NCI-H146 treated with DMSO at 0.1 percent for 48 hours (cell line): ENCODE measurements around the gene OR6Q1.
"Not testable (repeated sequence)": the region's sequence is repeated elsewhere in the genome, so short reads cannot be mapped to it uniquely, and the experiment has no call there.

ENCODE experiments used
- DNase-seq: peaks from one replicate; lab custom pipeline; 2025; ENCODE audit not compliant: unreplicated experiment; lab: John Stamatoyannopoulos, UW

The OR6Q1 gene, protein sequence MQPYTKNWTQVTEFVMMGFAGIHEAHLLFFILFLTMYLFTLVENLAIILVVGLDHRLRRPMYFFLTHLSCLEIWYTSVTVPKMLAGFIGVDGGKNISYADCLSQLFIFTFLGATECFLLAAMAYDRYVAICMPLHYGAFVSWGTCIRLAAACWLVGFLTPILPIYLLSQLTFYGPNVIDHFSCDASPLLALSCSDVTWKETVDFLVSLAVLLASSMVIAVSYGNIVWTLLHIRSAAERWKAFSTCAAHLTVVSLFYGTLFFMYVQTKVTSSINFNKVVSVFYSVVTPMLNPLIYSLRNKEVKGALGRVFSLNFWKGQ

DNA sequence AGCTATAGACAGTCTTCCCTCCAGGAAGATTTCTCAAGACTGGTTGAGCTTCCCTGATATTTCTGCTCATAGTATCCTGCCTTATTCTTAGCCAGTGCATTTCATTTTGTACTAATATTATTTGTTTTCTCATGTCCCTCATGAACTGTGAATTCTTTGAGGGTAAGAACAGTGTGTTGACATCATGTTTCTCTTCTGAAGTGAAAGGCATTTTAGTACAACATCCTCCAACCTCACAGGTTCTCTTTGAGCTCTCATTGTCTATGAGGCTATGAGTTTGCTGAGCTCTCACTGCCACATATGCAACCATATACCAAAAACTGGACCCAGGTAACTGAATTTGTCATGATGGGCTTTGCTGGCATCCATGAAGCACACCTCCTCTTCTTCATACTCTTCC lies at the start of gene OR6Q1:
OR6Q1 (plus strand) TSS at position 301 of the 400 bp plus-strand sequence; CDS start at position 301, 0 bp downstream.
- DNase-seq = no peak

DNA sequence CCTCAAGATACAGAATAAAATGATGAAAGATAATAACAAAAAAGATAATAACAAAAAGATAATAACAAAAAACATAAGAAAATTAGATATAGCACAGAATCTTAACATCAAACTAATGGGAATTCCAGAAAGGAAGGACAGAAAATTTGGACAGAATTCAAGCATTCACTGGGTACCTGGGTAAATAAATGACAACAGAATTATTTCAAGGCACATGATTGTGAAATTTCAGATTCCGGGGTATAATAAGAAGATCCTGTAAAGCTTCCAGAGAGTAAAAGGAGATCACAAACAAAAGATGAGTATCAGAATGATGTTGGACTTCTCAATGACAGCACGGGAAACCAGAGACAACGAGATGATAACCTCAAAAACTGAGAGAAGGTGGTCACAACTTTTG lies 49.2 kb upstream of the OR6Q1 start:
- DNase-seq = no peak

DNA sequence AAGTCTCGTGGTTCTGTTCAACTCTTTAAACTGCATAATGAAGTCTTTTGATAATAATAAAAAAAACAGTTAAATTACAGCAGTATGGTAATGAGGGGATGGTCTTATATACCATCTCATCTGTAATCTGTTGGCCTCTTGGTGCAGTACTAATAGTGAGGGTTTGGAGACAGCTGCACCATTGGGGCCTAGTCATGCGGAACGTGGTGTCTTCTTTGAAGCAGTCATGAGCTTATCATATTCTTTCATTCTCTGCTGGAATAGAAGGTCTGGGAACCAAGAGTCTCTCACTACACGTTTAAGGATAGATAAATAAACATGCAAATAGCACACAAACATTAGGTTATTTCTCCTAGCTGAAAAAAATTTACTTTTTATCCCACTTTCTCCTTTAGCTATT lies 48.0 kb upstream of the OR6Q1 start:
- no peak for DNase-seq

DNA sequence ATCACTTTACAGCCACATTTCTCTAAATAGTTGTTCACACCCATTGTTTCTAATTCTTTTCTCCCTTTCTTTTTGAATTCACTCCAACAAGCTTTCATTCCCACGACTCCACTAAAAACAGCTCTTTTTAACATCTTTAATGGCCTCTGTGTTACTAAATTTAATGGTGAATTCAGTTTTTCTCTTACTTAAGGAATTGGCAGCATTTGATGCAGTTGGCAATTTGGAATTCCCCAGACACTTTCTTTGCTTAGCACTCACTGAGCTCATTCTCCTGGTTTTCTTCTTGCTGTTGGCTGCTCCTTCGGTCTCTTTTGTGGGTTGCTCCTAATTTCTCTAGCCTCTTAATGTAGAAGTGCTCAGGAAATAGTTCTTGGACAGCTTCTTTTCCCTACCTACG lies 47.6 kb upstream of the OR6Q1 start:
- no peak for DNase-seq

DNA sequence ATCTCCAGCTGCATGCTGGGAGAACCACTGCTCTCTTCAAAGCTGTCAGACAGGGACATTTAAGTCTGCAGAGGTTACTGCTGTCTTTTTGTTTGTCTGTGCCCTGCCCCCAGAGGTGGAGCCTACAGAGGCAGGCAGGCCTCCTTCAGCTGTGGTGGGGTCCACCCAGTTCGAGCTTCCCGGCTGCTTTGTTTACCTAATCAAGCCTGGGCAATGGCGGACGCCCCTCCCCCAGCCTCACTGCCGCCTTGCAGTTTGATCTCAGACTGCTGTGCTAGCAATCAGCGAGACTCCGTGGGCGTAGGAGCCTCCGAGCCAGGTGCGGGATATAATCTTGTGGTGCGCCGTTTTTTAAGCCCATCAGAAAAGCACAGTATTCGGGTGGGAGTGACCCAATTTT lies 31.2 kb upstream of the OR6Q1 start:
- not testable (repeated sequence) for DNase-seq

DNA sequence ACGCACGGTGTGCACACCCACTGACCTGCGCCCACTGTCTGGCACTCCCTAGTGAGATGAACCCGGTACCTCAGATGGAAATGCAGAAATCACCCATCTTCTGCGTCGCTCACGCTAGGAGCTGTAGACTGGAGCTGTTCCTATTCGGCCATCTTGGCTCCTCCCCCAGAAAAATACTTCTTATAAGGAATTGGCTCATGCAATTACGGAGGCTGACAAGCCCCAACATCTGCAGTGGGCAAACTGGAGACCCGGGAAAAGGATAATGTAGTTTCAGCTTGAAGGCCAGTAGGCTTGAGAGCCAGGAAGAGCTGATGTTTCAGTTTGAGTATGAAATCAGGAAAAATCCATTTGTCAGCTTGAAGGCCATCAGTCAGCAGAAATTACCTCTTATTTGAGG lies 30.7 kb upstream of the OR6Q1 start:
- DNase-seq = not testable (repeated sequence)

DNA sequence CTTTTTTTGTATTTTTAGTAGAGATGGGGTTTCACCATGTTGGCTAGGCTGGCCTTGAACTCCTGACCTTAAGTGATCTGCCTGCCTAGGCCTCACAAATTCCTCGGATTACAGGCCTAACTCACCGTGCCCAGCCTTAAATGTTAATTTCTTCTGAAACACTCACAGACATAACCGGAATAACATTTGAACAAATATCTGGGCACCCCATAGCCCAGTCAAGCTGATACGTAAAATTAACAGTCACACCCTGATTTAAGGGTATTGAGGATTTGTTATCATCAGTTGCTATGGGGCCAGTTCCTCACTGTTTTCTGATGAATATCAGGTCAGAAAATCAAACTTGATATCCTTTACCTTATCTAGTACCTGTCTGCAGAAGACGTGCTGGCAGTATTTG lies 30.1 kb upstream of the OR6Q1 start:
- DNase-seq = no peak

DNA sequence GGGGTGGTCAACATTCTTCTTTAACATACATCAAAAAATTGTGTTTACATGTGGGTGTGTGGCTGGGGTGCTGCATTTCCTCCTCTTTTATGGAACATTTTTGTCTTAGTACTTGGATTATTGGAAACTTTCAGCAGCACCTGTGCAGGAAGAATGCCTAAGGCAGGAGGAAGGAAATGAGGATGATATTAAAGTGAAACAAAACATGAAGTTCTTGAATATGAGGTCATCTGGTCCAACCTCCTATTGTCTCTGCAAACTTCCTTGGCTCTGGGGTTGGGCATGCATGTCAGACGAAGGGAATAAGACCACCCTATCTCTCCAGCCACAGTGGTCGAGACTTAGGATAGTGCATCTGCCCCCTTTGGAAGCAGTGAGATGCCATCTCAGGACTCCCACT lies 27.7 kb upstream of the OR6Q1 start:
- DNase-seq = no peak

DNA sequence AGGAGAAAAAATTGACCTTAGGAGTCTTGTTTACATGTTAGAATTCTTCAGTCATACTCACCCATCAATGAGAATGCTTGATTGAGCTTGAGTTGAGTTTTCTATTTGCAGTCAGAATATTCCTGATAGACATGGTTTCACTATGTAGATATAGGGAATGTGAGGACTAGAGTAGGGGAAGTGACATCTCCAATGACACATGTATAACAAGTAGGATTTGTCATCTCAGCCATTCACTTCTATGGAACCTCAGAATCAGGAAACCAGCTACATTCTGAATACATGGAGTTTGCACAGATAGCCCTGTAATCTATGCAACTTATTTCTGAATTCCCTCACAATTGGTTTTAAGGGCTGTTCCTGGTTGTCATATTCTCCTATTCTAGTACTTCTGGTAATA lies 27.2 kb upstream of the OR6Q1 start:
- DNase-seq = no peak

DNA sequence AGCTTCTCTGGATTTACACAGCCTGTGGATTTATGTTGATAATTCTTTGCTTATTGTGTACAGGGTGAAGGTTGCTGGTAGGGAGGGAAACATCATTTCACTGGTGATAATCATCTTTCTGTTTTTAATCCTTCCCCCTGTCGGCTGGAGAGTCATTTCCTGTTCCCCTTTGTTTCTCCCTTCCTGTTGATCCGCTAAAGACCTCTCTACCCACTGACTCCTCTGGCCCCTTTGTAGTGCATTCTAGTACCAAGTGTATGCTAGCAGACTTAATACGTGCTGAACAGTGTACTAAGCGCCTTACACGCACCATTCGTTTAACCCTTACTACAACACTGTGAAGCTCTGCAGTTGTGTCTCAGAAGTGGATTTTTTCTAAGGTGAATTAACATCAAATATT lies 26.1 kb upstream of the OR6Q1 start:
- DNase-seq = no peak

DNA sequence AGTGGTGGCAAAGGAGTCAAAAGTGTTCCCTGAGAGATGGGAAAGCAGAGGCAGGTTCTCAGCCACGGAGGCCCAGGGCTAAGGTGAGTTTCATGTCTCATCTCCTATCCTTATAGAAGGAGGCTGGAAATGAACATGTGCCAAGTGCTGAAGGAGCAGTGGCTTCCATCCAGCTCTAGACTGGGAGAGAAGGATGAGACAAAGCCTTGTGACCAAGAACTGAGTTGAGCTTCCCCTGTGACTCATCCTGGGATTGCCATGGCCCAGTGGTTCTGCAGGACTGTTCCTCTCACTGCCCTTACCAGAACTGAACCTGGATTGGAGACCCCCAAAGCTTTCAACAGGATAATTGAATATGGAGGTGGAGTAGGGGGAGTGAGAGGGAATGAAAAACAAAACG lies 23.8 kb upstream of the OR6Q1 start:
- no peak for DNase-seq

DNA sequence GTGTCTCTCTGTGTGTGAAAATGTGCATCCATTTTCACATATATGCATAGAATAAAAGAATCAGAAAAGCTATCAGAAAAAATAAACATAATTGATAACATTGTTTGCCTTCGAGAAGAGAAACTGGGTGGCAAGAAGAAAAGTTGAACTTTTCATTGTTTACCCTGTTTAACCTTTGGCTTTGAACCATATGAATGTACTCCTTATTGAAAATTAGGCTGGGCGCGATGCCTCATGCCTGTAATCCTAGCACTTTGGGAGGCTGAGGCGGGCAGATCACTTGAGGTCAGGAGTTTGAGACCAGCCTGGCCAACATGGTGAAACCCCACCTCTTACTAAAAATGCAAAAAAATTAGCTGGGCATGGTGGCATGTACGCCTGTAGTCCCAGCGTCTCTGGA lies 19.0 kb upstream of the OR6Q1 start:
- DNase-seq = no peak

DNA sequence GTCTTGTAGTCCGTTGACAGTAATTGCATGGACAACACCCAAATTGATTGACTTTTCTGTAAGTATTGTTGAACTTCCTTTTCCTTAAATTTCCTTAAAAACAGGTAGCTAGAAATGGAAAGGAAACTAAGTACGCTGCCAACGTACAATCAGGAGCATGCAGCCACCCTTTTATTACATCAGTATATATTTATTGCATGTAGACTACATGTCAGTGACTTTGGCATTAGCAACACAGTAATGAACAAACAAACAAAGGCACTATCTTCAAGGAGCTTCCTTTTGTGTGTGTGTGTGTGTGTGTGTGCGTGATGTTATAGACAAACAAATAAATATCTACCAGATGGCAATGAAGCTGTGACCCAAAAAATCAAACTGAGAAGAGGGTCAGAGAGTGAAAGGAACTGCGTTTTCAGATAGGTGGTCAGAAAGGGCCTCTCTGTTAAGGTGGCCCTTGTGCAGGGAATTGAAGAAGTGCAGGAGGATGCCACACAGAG lies 7.3 kb upstream of the OR6Q1 start, which contains the start of gene OR9Q1:
OR9Q1 (plus strand) TSS at position 447 of the 497 bp plus-strand sequence. CDS start 155,564 bp downstream, outside the sequence.
- DNase-seq = no peak

DNA sequence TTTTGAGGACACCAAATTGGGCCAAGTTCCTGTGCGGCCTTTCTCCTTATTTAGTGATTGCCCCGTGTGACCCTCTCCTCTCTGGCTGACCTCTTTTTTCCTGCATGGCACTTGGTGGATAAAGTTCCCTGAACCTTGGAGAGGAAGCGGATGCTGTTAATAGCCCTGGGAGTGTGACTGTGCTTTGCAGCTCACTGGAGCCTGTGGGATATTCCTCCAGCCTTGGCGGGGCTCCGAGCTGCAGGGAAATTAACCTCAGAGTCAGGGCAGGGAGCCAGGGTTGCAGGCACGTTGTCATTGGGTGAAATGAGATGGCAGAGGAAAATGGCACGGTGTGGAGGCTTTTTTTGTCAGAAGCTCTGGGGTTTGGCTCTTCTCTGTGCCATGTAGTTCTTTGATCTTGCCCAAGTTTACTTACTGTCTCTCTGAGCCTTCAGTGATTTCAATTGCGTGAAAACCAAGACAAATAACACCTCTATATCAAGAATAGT lies 6.1 kb upstream of the OR6Q1 start:
- no peak for DNase-seq

DNA sequence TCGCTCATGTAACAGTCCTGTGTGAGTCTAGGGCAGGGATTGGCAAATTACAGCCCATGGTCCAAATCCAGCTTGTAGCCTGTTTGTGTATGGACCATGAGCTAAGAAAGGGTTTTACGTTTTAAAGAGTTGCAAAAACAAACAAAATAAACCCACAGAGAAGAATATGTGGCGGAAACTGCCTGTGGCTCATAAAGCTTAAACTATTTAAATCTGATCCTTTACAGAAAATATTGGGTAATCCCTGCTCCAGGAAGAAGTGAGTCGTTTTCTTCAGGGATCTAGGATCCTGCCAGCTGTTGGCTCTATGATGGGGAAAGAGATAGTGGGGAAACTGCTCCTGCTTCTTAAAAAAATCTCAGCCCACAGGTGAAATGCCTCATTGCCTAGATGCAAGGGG lies 3.4 kb upstream of the OR6Q1 start:
- no peak for DNase-seq

DNA sequence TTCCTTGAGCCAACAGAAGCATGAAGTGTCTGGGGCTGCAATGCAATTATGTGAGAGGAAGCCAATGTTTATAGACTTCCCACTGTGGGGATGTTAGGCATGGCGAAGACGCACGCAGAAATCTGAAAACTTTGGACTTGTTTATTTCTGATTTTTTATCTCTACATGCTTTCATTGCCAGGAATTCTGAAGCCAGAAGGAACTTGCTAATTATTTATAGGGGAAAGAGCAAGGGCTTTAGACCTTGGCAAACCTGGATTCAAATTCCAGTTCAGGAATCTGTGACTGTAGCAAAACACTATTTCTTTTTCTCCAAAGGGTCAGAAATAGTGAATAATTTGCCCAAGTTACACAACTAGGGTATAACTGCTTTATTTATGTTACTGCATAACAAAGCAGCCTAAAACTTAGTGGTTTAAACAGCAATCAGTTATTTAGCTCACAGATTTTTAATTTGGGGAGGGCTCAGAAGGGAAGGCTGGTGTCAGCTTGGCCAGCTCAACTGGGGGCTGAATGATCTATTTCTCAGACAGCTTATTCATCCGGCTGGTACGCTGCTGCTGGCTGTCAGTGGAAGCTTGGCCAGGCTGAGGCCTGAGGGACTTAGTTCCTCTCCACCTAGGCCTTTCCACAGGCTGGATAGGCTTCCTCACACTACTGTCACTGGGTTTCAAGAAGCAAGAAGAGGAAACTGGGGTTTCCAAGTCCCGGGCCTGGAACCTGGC lies 1.9 kb upstream of the OR6Q1 start:
- no peak for DNase-seq

DNA sequence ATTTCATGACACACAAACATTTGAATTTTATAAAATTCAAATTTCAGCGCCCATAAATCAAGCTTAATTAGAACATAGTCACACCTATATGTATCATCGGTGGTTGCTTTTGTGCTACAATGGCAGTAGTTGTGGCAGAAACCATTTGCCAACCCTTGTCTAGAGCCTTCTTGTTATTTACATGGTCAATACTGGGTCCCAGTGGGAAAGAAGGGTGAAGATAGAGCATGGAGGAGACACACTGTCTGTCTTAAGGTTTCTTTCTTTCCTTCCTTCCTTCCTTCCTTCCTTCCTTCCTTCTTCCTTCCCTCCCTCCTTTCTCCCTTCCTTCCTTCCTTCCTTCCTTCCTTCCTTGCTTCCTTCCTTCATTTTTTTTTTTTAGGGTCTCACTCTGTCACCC lies 3.7 kb downstream of the OR6Q1 start:
- DNase-seq = no peak

DNA sequence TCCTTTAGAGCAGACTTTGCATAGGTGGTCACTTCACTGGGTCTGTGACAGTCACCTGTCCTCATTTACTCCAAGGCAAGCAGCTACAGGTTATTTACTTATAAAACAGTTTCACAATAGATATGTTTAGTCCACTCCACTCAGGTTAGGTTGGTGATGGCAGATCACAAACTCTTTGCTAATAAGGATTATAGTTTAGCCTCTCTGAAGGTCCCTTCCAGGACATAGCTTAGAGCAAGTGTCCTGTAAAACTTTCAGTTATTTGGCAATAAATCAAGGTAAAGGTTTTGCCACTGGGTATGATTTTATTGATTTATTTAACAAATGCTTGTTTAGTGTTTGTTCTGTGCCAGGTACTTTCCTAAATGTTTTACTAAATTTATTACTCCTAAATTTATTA lies 8.8 kb downstream of the OR6Q1 start:
- DNase-seq = no peak

DNA sequence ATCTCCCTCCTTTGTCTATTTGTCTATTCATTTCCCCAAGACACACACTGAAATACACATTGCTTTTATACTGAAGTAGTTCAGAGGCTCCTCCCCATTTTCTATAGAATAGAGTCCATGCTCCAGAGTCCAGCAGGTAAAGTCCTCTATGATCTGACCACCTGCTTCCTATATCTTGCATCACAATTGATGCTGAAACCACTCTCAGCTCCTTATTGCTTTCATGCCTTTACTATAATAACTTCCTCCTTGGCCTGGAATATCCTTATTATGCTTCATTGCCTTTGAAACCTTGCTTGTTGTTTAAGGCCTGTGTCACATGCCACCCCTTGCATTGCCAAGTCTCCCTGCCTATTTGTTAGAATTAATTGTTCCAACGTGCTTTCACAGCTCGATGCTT lies 12.6 kb downstream of the OR6Q1 start:
- no peak for DNase-seq

DNA sequence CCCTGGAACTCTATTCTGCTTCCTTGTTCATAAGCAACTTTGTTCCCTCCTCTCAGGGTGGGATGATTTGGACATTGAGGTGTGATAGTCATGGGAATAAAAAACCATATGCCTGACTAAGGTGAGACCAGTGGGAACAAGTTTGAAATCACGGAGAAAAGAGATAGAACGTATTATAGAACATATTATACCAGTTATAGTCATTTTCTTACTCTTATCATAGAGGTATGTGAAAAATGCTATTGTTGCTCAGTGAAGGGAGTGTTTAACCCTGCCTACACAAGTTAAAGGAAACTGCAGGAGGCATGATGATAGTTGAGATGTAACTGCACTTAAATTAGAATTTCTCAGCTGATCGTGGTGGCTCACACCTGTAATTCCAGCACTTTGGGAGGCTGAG lies 15.5 kb downstream of the OR6Q1 start:
- no peak for DNase-seq

DNA sequence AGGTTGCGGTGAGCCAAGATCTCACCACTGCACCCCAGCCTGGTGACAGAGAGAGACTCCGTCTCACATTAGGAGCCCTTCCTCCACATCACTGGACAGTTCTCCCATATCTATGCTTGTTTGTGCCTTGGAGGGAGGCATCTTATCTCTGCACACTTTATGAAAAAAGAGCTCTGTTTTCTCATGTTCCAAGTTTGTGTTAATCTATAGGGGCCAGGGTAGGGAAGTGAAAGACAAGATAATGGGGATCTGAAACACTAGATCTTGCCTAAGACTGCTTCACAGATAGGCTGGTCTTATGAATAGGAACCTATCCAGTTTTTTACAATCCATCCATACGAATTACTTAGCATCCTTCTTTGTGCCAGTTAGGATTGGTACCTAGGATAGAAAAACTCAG lies 17.1 kb downstream of the OR6Q1 start:
- no peak for DNase-seq

DNA sequence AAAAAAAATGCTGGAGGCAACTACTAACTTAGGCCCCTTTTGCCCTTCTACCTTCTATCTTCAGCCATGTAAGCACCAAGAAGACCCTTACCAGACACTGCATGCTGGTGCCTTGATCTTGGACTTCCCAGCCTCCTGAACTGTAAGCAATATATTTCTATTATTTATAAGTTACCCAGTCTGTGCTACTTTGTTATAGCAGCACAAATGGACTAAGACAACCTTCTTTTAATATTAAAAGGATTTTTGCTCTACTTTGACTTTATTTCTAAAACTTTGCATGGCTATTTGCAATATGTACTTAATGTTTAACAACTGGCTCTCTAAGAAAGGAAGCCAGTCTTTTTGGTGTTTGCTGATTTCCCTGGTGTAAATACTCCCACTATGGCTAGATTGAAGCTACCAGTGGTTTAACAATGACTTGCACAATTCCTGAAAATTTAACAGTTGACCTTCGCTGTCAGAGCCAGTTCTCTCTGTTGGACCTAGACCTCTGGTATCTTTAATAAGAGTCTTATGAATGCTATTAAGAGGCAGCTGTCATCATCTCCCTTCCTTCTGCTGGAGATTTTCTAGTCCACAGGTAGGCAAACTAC lies 25.2 kb downstream of the OR6Q1 start:
- no peak for DNase-seq
